ENCODE measurements around the gene ADCK2. TPM values are rescaled to one million over a fixed set of nuclear protein-coding genes. Genes with fewer than 3 reads are reported as not detected.

Gene ADCK2
- total RNA-seq, 1 donor, result 14.1 TPM

DNA sequence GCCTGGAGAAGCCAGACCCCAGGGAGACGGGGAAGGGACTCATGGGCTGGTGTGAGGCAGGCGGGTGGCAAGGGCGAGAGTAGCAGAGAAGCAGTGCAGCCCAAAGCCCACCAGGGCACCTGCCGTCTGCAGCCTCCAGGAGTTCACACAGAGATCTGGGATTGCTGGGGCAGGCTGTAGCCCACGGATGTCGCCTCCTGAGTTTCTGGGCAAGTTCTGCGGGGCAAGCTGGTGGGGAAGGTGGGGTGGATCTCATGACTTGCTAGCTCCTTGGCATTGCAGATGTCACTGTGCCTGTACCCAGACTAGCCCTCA lies 6.0 kb downstream of the ADCK2 start:
- TF ChIP-seq, protein P1, sequence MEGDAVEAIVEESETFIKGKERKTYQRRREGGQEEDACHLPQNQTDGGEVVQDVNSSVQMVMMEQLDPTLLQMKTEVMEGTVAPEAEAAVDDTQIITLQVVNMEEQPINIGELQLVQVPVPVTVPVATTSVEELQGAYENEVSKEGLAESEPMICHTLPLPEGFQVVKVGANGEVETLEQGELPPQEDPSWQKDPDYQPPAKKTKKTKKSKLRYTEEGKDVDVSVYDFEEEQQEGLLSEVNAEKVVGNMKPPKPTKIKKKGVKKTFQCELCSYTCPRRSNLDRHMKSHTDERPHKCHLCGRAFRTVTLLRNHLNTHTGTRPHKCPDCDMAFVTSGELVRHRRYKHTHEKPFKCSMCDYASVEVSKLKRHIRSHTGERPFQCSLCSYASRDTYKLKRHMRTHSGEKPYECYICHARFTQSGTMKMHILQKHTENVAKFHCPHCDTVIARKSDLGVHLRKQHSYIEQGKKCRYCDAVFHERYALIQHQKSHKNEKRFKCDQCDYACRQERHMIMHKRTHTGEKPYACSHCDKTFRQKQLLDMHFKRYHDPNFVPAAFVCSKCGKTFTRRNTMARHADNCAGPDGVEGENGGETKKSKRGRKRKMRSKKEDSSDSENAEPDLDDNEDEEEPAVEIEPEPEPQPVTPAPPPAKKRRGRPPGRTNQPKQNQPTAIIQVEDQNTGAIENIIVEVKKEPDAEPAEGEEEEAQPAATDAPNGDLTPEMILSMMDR (IDR thresholded peaks at IDR 0.05; ENCODE audit: insufficient read depth, low read length), result no peak
- no peak for DNase-seq (ENCODE audit: low read depth)
- H3K4me3 ChIP-seq (ENCODE audit: low read depth, low read length), result no peak overlapping the region

DNA sequence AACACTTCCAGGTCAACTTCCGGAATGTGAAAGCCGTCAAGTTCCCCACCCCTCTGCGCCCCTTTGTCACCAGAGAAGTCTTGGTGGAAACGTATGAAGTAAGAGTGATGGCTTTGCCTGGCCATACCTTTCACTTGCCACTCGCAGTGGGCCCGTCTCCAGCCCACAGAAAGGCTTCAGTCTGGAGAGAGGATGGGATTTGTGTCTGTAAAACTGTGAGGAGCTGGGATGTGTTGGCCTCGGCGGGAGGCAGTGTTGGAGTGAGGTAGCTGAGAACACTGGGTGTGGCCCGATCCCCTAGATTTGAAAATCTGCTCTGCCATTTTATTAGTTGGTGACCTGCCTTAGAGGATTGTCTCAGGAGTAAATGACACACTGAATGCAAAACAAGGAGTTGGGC lies 6.4 kb downstream of the ADCK2 start:
- no peak for DNase-seq (ENCODE audit: low read depth)
- no peak overlapping the region for H3K4me3 ChIP-seq (ENCODE audit: low read depth, low read length)
- TF ChIP-seq, protein P1 (IDR thresholded peaks at IDR 0.05; ENCODE audit: insufficient read depth, low read length), result no peak

DNA sequence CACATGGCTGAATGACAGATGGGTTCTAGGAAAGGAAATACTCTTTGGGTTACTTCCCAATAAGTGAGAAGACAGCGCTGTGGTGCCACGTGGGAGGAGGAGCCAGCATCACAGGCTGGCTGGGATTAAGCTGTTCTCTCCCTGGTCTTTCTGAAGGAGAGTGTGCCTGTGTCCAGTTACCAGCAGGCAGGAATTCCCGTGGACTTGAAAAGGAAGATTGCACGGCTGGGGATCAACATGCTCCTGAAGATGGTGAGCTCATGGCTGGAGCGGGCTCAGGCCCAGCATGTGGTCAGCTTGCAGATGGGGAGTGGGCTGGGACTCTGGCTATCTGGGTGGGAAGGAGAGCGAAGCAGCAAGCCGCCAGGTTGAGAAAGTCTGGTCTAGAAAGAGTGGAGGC lies 8.1 kb downstream of the ADCK2 start:
- no peak for DNase-seq (ENCODE audit: low read depth)
- TF ChIP-seq, protein P1 (IDR thresholded peaks at IDR 0.05; ENCODE audit: insufficient read depth, low read length), result no peak
- no peak overlapping the region for H3K4me3 ChIP-seq (ENCODE audit: low read depth, low read length)

DNA sequence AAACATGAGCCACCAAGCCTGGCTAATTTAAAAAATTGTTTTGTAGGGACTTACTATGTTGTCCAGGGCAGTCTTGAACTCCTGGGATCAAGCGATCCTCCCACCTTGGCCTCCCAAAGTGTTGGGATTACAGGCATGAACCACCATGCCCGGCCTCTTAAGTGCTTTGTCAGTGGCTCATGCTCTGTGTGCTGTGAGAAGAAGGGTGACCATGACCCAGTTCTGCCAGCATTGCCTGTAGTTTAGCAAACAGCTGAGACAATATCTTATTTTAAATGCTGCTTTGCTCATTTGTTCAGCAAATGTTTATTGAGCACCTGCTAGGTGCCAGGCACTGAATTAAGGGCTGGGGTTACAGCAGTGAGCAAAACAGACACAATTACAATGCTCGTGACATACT lies 9.0 kb downstream of the ADCK2 start:
- DNase-seq (ENCODE audit: low read depth), result no peak
- TF ChIP-seq, protein P1 (IDR thresholded peaks at IDR 0.05; ENCODE audit: insufficient read depth, low read length), result no peak
- no peak overlapping the region for H3K4me3 ChIP-seq (ENCODE audit: low read depth, low read length)

DNA sequence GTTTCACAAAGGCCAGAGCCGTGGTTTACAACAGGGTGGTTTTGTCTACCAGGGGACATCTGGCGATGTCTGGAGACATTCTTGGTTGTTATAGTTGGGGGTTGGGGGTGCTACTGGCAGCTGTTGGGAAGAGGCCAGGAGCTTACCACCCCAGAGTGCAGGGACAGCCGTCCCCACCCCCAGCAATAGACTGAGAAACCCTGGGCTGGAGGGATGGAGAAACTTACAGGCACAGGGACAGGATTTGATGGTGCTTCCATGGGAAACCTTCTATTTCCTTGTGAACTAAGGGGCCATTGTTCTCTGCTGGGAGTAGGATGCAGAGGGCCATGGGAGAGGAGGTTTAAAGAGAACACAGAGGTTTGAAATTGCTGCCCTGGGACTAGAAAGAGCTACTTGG lies 10.9 kb downstream of the ADCK2 start:
- TF ChIP-seq, protein P1 (IDR thresholded peaks at IDR 0.05; ENCODE audit: insufficient read depth, low read length), result no peak
- DNase-seq (ENCODE audit: low read depth), result no peak
- no peak overlapping the region for H3K4me3 ChIP-seq (ENCODE audit: low read depth, low read length)

DNA sequence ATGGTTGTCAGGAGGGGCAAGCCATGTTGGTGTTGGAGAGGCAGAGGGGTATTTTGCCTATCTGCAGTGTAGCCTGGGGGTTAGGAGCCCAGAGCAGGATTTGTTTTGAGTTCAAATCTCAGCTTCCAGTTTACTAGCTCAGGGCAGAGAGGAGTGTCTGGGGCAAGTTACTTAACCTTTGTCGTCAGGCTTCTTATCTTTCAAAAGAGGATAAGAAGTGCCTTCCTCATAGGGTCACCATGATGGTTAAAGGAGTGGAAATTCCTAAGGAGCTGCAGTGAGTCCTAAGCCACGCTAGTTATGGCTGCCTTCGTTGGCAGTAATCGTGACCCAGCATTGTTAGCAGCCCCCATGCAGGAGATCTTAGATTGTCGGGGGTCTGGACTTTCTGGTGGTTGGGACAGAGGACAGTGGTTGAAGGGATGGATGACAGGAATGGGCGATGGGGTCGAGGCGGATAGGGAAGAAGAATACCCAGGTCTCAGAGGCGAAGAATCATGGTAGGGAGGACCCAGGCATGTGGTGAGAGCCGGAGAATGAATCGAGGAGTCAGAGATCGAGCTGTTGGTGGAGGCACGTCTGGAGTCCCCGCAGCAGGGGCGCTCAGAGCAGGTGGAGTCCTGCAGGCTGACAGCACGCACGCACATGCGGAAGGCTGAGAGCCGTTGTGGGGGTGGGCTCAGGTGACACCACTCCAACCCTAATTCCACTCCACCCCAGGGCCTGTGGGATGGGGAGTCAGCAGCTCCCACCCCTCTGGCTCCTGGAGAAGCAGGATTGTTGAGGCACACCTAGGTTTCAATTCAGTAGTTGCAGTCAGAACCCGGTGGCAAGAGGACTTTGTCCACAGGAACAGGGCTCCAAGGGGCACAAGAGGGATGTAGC lies 11.6 kb downstream of the ADCK2 start:
- H3K4me3 ChIP-seq (ENCODE audit: low read depth, low read length), result no peak overlapping the region
- TF ChIP-seq, protein P1 (IDR thresholded peaks at IDR 0.05; ENCODE audit: insufficient read depth, low read length), result no peak
- no peak for DNase-seq (ENCODE audit: low read depth)
